Liver (tissue), 9 donors: ENCODE results near the gene CBR3. TPM values are rescaled to one million over a fixed set of nuclear protein-coding genes. Genes with fewer than 3 reads are reported as not detected.

Experiments used
- DNase-seq: peaks from one replicate; pipeline ENCODE4 v3.0.0-alpha.2; 2017; ENCODE audit warnings: low spot score
- H3K27ac ChIP-seq, 2 donors: one replicate each; pipeline ENCODE4 v1.7.0; 2013; ENCODE audit warnings: inconsistent platforms in 2 of 2, low read length in 2 of 2, control low read depth in 1 of 2, low read depth in 1 of 2, mild to moderate bottlenecking in 1 of 2
- H3K27me3 ChIP-seq, 4 donors: one replicate each; pipeline versions ENCODE4 v1.6.1 to v1.7.0; 2013; ENCODE audit warnings: low read length in 3 of 4, inconsistent platforms in 1 of 4, mild to moderate bottlenecking in 1 of 4, moderate library complexity in 1 of 4; ENCODE audit not compliant: control insufficient read depth in 4 of 4, insufficient read depth in 4 of 4
- H3K36me3 ChIP-seq, 4 donors: one replicate each; pipeline versions ENCODE4 v1.6.1 to v1.7.0; 2013; ENCODE audit warnings: low read length in 3 of 4, mild to moderate bottlenecking in 3 of 4, low read depth in 1 of 4, moderate library complexity in 1 of 4; ENCODE audit not compliant: control insufficient read depth in 4 of 4, insufficient read depth in 3 of 4
- H3K4me1 ChIP-seq, 4 donors: one replicate each; pipeline versions ENCODE4 v1.6.1 to v1.7.0; 2013; ENCODE audit warnings: low read length in 3 of 4, mild to moderate bottlenecking in 3 of 4, moderate library complexity in 1 of 4; ENCODE audit not compliant: control insufficient read depth in 4 of 4, insufficient read depth in 4 of 4
- H3K4me3 ChIP-seq, 3 donors: one replicate each; pipeline versions ENCODE4 v1.6.1 to v1.7.0; 2013; ENCODE audit warnings: low read length in 3 of 3, control low read depth in 1 of 3, low read depth in 1 of 3, mild to moderate bottlenecking in 1 of 3
- H3K9ac ChIP-seq, 2 donors: one replicate each; pipeline ENCODE4 v1.7.0; 2013; ENCODE audit warnings: low read length in 2 of 2, mild to moderate bottlenecking in 2 of 2, moderate library complexity in 2 of 2, control low read depth in 1 of 2, low read depth in 1 of 2
- H3K9me3 ChIP-seq, 4 donors: one replicate each; pipeline versions ENCODE4 v1.6.1 to v1.7.0; 2013; ENCODE audit warnings: low read length in 3 of 4; ENCODE audit not compliant: control insufficient read depth in 4 of 4
- ATF3 ChIP-seq: IDR thresholded peaks from 2 replicates; pipeline ENCODE4 v1.6.1; 2016; ENCODE audit warnings: antibody characterized with exemption
- CTCF ChIP-seq: fragments of 150-350 bp; IDR thresholded peaks from 2 replicates; pipeline ENCODE4 v1.5.1; 2017; ENCODE audit warnings: improper control_type of control experiment, low read depth, low read length; ENCODE audit not compliant: missing input control
- FOXA1 ChIP-seq: IDR thresholded peaks from 2 replicates; pipeline ENCODE4 v1.6.1; 2016; ENCODE audit warnings: antibody characterized with exemption
- FOXA2 ChIP-seq: IDR thresholded peaks from 2 replicates; pipeline ENCODE4 v1.6.1; 2016; ENCODE audit warnings: antibody characterized with exemption
- GABPA ChIP-seq, 2 donors: IDR thresholded peaks in 1 of 2; conservative IDR thresholded peaks in 1 of 2; 2 replicates each; pipeline ENCODE4 v1.6.1; 2016; ENCODE audit warnings: antibody characterized with exemption in 2 of 2, mild to moderate bottlenecking in 1 of 2, moderate library complexity in 1 of 2
- HNF4A ChIP-seq, 2 donors: conservative IDR thresholded peaks; 2 replicates each; pipeline ENCODE4 v1.6.1; 2016; ENCODE audit warnings: antibody characterized with exemption in 2 of 2, mild to moderate bottlenecking in 2 of 2
- HNF4G ChIP-seq: IDR thresholded peaks from 2 replicates; pipeline ENCODE4 v1.6.1; 2016; ENCODE audit warnings: antibody characterized with exemption
- JUND ChIP-seq, 2 donors: IDR thresholded peaks; 2 replicates each; pipeline ENCODE4 v1.6.1; 2016; ENCODE audit warnings: antibody characterized with exemption in 2 of 2
- MAX ChIP-seq: IDR thresholded peaks from 2 replicates; pipeline ENCODE4 v1.6.1; 2016; ENCODE audit warnings: antibody characterized with exemption
- NR2F2 ChIP-seq: IDR thresholded peaks from 2 replicates; pipeline ENCODE4 v1.6.1; 2016; ENCODE audit warnings: antibody characterized with exemption
- RAD21 ChIP-seq, 2 donors: IDR thresholded peaks; 2 replicates each; pipeline ENCODE4 v1.6.1; 2016; ENCODE audit warnings: antibody characterized with exemption in 2 of 2, mild to moderate bottlenecking in 2 of 2
- REST ChIP-seq: IDR thresholded peaks from 2 replicates; pipeline ENCODE4 v1.6.1; 2016; ENCODE audit warnings: antibody characterized with exemption, mild to moderate bottlenecking
- RXRA ChIP-seq, 2 donors: IDR thresholded peaks; 2 replicates each; pipeline ENCODE4 v1.6.1; 2017 to 2018; ENCODE audit warnings: antibody characterized with exemption in 2 of 2, mild to moderate bottlenecking in 1 of 2
- SP1 ChIP-seq: IDR thresholded peaks from 2 replicates; pipeline ENCODE4 v1.6.1; 2018; ENCODE audit warnings: antibody characterized with exemption, mild to moderate bottlenecking
- YY1 ChIP-seq: IDR thresholded peaks from 2 replicates; pipeline ENCODE4 v1.6.1; 2016; ENCODE audit warnings: antibody characterized with exemption, mild to moderate bottlenecking
- ZBTB33 ChIP-seq: IDR thresholded peaks from 2 replicates; pipeline ENCODE4 v1.6.1; 2016; ENCODE audit warnings: antibody characterized with exemption
- WGBS: extraction: QIAGEN DNeasy Blood & Tissue Kit; methylation state at CpG from one replicate; pipeline ENCODE4 v1.1.7; 2013; 5-methylcytosine and 5-hydroxymethylcytosine counted together
- polyA plus RNA-seq, 2 donors: library from polyadenylated mRNA; stranded (reverse) in 1 of 2; unstranded in 1 of 2; fragments of 200-250 nt in 1 of 2; fragments of >200 nt in 1 of 2; fragmentation: Nextera tagmentation in 1 of 2; extraction: Ambion mirVana in 1 of 2; gene quantifications; one replicate each; pipeline versions ENCODE4 v1.2.1 to v1.2.3, GENCODE V29; 2013 to 2015
- total RNA-seq, 2 donors: library from RNA; depleted of rRNA; stranded (reverse); fragments of >200 nt; gene quantifications; one replicate each; pipeline ENCODE4 v1.2.3, GENCODE V29; 2014
- donor health status: healthy.
- donor health status: healthy.
- donor health status: healthy.
- donor health status: healthy.
- donor health status: healthy.

CBR3 gene
- total and polyA plus RNA-seq, 4 donors = 0.31 to 0.70 (median 0.47) TPM

- TF ChIP-seq RAD21 (IDR thresholded peaks at IDR 0.05) = no peak
- TF ChIP-seq FOXA2 = no peak
Observed at GRCh38 chr21:36174780-36175179, 39.9 kb downstream of the CBR3 start (continued).

GRCh38 chr21:36175771-36176565, 41.1 kb downstream of the CBR3 start:
- WGBS = 91% methylated on average over 7 of the region's 7 CpGs
- no peaks in the 10 kb centered on the region for H3K9me3 ChIP-seq
- H3K27ac ChIP-seq = no peak overlapping the region
- H3K9ac ChIP-seq = no peak overlapping the region
- H3K4me3 ChIP-seq = no peak overlapping the region
- H3K36me3 ChIP-seq = no peaks in the 10 kb centered on the region
- peaks cover 0 to 8% (median 0%) of the 10 kb centered on the region in 4 donors for H3K4me1 ChIP-seq
- DNase-seq = no peak
- TF ChIP-seq MAX (no peak), RXRA (IDR thresholded peaks at IDR 0.05) (no peak), GABPA (IDR thresholded peaks at IDR 0.05 in 1 of 2, conservative IDR thresholded peaks at IDR 0.05 in 1 of 2) (no peak), ZBTB33 (no peak), RAD21 (IDR thresholded peaks at IDR 0.05) (no peak), FOXA1 (no peak), ATF3 (no peak), REST (no peak)
- no peaks in the 10 kb centered on the region for H3K27me3 ChIP-seq

- Histone ChIP-seq H3K9me3 (no peaks in the 10 kb centered on the region), H3K9ac (no peak overlapping the region), H3K27me3 (no peaks in the 10 kb centered on the region), H3K27ac (no peak overlapping the region), H3K36me3 (no peaks in the 10 kb centered on the region), H3K4me3 (no peak overlapping the region), H3K4me1 (peaks cover 0 to 2% (median 2%) of the 10 kb centered on the region in 4 donors)
- DNase-seq = no peak
- 95% methylated on average over 2 of the region's 2 CpGs for WGBS
- TF ChIP-seq HNF4G = no peak
- TF ChIP-seq MAX = no peak
- no peak for TF ChIP-seq ATF3
- TF ChIP-seq CTCF = no peak
- TF ChIP-seq HNF4A (conservative IDR thresholded peaks at IDR 0.05) = no peak
- TF ChIP-seq ZBTB33 = no peak
- TF ChIP-seq RXRA (IDR thresholded peaks at IDR 0.05) = no peak
- TF ChIP-seq RAD21 (IDR thresholded peaks at IDR 0.05) = no peak
- no peak for TF ChIP-seq JUND (IDR thresholded peaks at IDR 0.05)
- no peak for TF ChIP-seq FOXA1
- TF ChIP-seq SP1 = no peak
- no peak for TF ChIP-seq YY1
- no peak for TF ChIP-seq NR2F2
- TF ChIP-seq GABPA (IDR thresholded peaks at IDR 0.05 in 1 of 2, conservative IDR thresholded peaks at IDR 0.05 in 1 of 2) = no peak
Observed at GRCh38 chr21:36178349-36178748, 43.5 kb downstream of the CBR3 start.
